Uterus (tissue), 2 donors: ENCODE results near the gene AQP6.

ENCODE experiments used
- POLR2A ChIP-seq, 2 donors: fragments of 450-650 bp; IDR thresholded peaks; one replicate each; pipeline ENCODE4 v1.6.1; 2016; ENCODE audit warnings: antibody characterized with exemption in 2 of 2, mild to moderate bottlenecking in 1 of 2, moderate library complexity in 1 of 2
- TF ChIP-seq, protein P1 (sequence below), 4 experiments: fragments of 200-600 bp in 2 of 4; fragments of 450-650 bp in 2 of 4; sonication (generic) in 2 of 4; IDR thresholded peaks; one replicate each; pipeline ENCODE4 v1.5.1; 2016 to 2019; ENCODE audit warnings: antibody characterized with exemption in 4 of 4, mild to moderate bottlenecking in 2 of 4, moderate library complexity in 1 of 4

DNA sequence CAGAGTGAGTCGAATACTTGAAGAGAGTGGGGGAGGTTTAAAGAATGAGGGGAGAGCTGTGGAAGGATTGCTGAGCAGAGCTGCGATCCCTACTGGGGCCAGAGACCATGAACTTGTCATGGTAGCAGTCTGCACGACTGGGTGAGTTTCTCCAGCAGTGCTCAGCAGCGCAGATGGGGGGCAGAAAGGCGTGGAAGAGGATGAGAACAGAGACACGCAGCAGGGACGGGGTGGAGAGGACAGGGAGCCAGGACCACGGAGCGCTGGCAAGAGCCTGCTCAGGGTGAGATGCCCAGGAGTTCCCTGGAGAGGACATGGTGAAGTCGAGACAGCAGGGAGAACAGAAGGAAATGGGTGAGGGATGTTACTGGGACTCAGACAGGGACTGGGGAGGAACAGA lies 2.1 kb upstream of the AQP6 start:
- TF ChIP-seq POLR2A (IDR thresholded peaks at IDR 0.05) = no peak
- TF ChIP-seq, protein P1, sequence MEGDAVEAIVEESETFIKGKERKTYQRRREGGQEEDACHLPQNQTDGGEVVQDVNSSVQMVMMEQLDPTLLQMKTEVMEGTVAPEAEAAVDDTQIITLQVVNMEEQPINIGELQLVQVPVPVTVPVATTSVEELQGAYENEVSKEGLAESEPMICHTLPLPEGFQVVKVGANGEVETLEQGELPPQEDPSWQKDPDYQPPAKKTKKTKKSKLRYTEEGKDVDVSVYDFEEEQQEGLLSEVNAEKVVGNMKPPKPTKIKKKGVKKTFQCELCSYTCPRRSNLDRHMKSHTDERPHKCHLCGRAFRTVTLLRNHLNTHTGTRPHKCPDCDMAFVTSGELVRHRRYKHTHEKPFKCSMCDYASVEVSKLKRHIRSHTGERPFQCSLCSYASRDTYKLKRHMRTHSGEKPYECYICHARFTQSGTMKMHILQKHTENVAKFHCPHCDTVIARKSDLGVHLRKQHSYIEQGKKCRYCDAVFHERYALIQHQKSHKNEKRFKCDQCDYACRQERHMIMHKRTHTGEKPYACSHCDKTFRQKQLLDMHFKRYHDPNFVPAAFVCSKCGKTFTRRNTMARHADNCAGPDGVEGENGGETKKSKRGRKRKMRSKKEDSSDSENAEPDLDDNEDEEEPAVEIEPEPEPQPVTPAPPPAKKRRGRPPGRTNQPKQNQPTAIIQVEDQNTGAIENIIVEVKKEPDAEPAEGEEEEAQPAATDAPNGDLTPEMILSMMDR (IDR thresholded peaks at IDR 0.05) = no peak
